ENCODE measurements around the gene BCAS3.

BCAS3 gene

DNA sequence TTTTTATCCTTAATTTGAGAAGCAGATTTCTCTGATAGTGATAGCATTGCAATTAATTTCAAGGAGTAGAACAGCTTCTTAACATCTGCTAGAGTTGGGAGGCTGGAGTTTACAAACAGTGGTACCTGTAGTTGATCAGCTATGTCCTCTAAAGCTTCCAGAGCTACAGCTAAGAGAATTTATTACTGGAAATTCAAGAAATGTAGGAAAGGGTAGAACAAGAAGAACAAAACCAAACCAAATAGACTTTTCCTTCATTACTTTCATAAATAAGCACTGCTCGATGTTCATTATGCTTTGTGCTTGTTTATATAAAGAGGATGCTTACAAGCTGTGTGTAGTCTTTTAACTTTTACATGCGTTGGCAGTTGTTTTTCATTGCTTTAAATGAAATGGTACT, 388.4 kb downstream of the BCAS3 start:
- TF ChIP-seq, protein P1, sequence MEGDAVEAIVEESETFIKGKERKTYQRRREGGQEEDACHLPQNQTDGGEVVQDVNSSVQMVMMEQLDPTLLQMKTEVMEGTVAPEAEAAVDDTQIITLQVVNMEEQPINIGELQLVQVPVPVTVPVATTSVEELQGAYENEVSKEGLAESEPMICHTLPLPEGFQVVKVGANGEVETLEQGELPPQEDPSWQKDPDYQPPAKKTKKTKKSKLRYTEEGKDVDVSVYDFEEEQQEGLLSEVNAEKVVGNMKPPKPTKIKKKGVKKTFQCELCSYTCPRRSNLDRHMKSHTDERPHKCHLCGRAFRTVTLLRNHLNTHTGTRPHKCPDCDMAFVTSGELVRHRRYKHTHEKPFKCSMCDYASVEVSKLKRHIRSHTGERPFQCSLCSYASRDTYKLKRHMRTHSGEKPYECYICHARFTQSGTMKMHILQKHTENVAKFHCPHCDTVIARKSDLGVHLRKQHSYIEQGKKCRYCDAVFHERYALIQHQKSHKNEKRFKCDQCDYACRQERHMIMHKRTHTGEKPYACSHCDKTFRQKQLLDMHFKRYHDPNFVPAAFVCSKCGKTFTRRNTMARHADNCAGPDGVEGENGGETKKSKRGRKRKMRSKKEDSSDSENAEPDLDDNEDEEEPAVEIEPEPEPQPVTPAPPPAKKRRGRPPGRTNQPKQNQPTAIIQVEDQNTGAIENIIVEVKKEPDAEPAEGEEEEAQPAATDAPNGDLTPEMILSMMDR (IDR thresholded peaks at IDR 0.05; ENCODE audit: low read depth, low read length), result no peak
- TF ChIP-seq EZH2phosphoT487 (IDR thresholded peaks at IDR 0.05; ENCODE audit: low read depth), result no peak
- Histone ChIP-seq H3K27me3 (ENCODE audit: low read depth, low read length) (no peaks in the 10 kb centered on the region), H3K79me2 (ENCODE audit: low read length) (no peaks in the 10 kb centered on the region), H3K9ac (ENCODE audit: low read length) (no peak overlapping the region), H3K4me2 (ENCODE audit: low read length) (no peak overlapping the region), H4K20me1 (ENCODE audit: insufficient read depth, low read length) (no peaks in the 10 kb centered on the region), H3K4me3 (ENCODE audit: low read length) (no peak overlapping the region), H3K27ac (ENCODE audit: low read length) (no peak overlapping the region), H3K9me3 (ENCODE audit: insufficient read depth, low read length) (no peaks in the 10 kb centered on the region), H3K4me1 (ENCODE audit: low read length) (peaks cover 22% of the 10 kb centered on the region), H3K36me3 (replicated peaks; ENCODE audit: low read depth, low read length) (no peaks in the 10 kb centered on the region), H2AFZ (ENCODE audit: low read depth, low read length) (no peak overlapping the region)

DNA sequence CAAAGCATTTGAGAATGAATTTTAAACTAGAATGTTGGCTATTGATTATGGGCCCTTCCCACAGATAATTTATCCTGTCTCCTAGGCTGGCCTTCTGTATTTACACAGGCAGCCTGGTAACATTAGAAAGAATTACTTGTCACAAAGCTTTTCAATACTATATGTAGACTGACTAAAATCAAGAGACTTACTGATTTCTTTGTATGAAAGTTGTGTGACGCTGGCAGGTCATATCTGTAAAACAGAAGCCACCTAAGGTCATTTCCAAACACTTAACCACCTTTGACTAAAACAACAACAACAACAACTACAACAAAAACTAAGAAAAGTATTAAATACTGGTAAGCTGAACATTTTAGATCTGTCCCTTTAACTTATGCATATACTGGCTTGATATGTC, 393.0 kb downstream of the BCAS3 start:
- Histone ChIP-seq H3K4me3 (ENCODE audit: low read length) (no peak overlapping the region), H3K4me1 (ENCODE audit: low read length) (no peaks in the 10 kb centered on the region), H3K27ac (ENCODE audit: low read length) (no peak overlapping the region), H3K4me2 (ENCODE audit: low read length) (no peak overlapping the region), H3K9me3 (ENCODE audit: insufficient read depth, low read length) (no peaks in the 10 kb centered on the region), H2AFZ (ENCODE audit: low read depth, low read length) (no peak overlapping the region), H4K20me1 (ENCODE audit: insufficient read depth, low read length) (no peaks in the 10 kb centered on the region), H3K36me3 (replicated peaks; ENCODE audit: low read depth, low read length) (no peaks in the 10 kb centered on the region), H3K9ac (ENCODE audit: low read length) (no peak overlapping the region), H3K27me3 (ENCODE audit: low read depth, low read length) (no peaks in the 10 kb centered on the region), H3K79me2 (ENCODE audit: low read length) (no peaks in the 10 kb centered on the region)
- no peak for TF ChIP-seq EZH2phosphoT487 (IDR thresholded peaks at IDR 0.05; ENCODE audit: low read depth)
- TF ChIP-seq, protein P1 (IDR thresholded peaks at IDR 0.05; ENCODE audit: low read depth, low read length), result no peak

DNA sequence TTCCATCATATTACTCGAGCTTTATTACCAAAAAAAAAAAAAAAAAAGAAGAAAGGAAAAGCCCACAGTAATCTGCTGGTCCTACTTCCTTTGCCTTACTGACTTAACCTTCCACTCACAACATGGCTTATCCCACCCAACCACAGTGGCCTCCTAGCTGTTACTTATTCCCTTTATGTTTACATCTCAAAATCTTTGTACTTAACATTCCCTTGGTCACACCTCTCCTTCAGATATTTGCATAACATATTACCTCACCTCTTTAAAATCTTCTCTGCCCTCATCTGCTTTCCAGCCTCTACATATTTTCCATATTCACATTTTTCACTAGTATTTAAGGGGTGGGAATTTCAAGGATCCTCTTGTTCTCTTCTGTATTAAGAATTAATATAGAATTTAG, 395.0 kb downstream of the BCAS3 start:
- H3K79me2 ChIP-seq (ENCODE audit: low read length), result no peaks in the 10 kb centered on the region
- no peak overlapping the region for H3K4me2 ChIP-seq (ENCODE audit: low read length)
- no peaks in the 10 kb centered on the region for H3K4me1 ChIP-seq (ENCODE audit: low read length)
- H3K9ac ChIP-seq (ENCODE audit: low read length), result no peak overlapping the region
- no peaks in the 10 kb centered on the region for H3K9me3 ChIP-seq (ENCODE audit: insufficient read depth, low read length)
- no peaks in the 10 kb centered on the region for H3K27me3 ChIP-seq (ENCODE audit: low read depth, low read length)
- H3K27ac ChIP-seq (ENCODE audit: low read length), result no peak overlapping the region
- no peaks in the 10 kb centered on the region for H3K36me3 ChIP-seq (replicated peaks; ENCODE audit: low read depth, low read length)
- H2AFZ ChIP-seq (ENCODE audit: low read depth, low read length), result no peak overlapping the region
- no peaks in the 10 kb centered on the region for H4K20me1 ChIP-seq (ENCODE audit: insufficient read depth, low read length)
- TF ChIP-seq, protein P1 (IDR thresholded peaks at IDR 0.05; ENCODE audit: low read depth, low read length), result no peak
- no peak for TF ChIP-seq EZH2phosphoT487 (IDR thresholded peaks at IDR 0.05; ENCODE audit: low read depth)
- no peak overlapping the region for H3K4me3 ChIP-seq (ENCODE audit: low read length)

DNA sequence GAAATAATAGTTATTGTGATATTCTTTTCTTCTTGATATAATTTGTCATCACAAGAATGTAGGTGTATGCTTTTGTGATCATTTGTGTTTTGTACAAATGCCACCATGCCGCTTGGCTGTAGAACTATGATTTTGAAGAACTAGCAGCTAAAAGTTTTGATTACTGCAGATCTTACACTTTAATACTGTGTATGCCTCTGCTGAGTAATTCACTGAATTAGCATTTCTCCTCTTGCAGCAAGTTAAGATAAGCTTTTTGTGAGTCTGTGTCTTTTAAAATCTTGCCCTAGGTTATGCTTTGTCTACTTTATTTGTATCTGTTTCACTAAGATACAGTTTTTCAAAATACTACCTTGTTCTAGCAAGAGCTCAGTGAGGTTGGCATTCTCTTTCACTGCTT, 395.5 kb downstream of the BCAS3 start:
- no peak overlapping the region for H3K4me3 ChIP-seq (ENCODE audit: low read length)
- H2AFZ ChIP-seq (ENCODE audit: low read depth, low read length), result no peak overlapping the region
- no peak overlapping the region for H3K9ac ChIP-seq (ENCODE audit: low read length)
- no peak overlapping the region for H3K4me2 ChIP-seq (ENCODE audit: low read length)
- H3K79me2 ChIP-seq (ENCODE audit: low read length), result no peaks in the 10 kb centered on the region
- H3K9me3 ChIP-seq (ENCODE audit: insufficient read depth, low read length), result no peaks in the 10 kb centered on the region
- TF ChIP-seq, protein P1 (IDR thresholded peaks at IDR 0.05; ENCODE audit: low read depth, low read length), result no peak
- TF ChIP-seq EZH2phosphoT487 (IDR thresholded peaks at IDR 0.05; ENCODE audit: low read depth), result no peak
- H3K27me3 ChIP-seq (ENCODE audit: low read depth, low read length), result no peaks in the 10 kb centered on the region
- H3K4me1 ChIP-seq (ENCODE audit: low read length), result no peaks in the 10 kb centered on the region
- H3K36me3 ChIP-seq (replicated peaks; ENCODE audit: low read depth, low read length), result no peaks in the 10 kb centered on the region
- no peaks in the 10 kb centered on the region for H4K20me1 ChIP-seq (ENCODE audit: insufficient read depth, low read length)
- no peak overlapping the region for H3K27ac ChIP-seq (ENCODE audit: low read length)

Measured in OCI-LY3 (cell line).